ENCODE measurements around the gene PRR23B. TPM values are rescaled to one million over a fixed set of nuclear protein-coding genes. Genes with fewer than 3 reads are reported as not detected.

PRR23B gene
- total RNA-seq, 1 experiment from 2014 or later = not detected

- no peaks in the 10 kb centered on the region for H3K4me1 Mint-ChIP-seq (ENCODE audit: low read depth, unreplicated experiment)
- Histone ChIP-seq H3K36me3 (ENCODE audit: control insufficient read depth, insufficient read depth, low read length) (no peaks in the 10 kb centered on the region), H3K27me3 (replicated peaks; ENCODE audit: control insufficient read depth, insufficient read depth, low read length) (no peaks in the 10 kb centered on the region), H3K9me3 (no peaks in the 10 kb centered on the region), H3K4me3 (ENCODE audit: low read depth, low read length) (no peak overlapping the region), H3K4me1 (no peaks in the 10 kb centered on the region)
- no TSS peak for BruUV-seq (replicated peaks)
- intact Hi-C loops (cut with micrococcal nuclease; ENCODE audit: unreplicated experiment) = no loop called here
- ChIA-PET CTCF (no interaction called here), POLR2A (no interaction called here)
- peaks cover 18% of the 10 kb centered on the region for H3K9me3 Mint-ChIP-seq (ENCODE audit: unreplicated experiment)
- no peaks in the 10 kb centered on the region for H3K36me3 Mint-ChIP-seq (ENCODE audit: insufficient read depth, unreplicated experiment)
- no peak for DNase-seq
- H3K4me3 Mint-ChIP-seq (ENCODE audit: unreplicated experiment) = no peak overlapping the region
- no peak for TF ChIP-seq CTCF (IDR thresholded peaks at IDR 0.05; ENCODE audit: insufficient read depth in 1 of 2, low read depth in 1 of 2, low read length in 1 of 2, severe bottlenecking in 1 of 2, unreplicated experiment in 1 of 2)
- no peak overlapping the region for H3K27ac Mint-ChIP-seq (ENCODE audit: unreplicated experiment)
- H3K27me3 Mint-ChIP-seq (ENCODE audit: insufficient read depth, unreplicated experiment) = no peaks in the 10 kb centered on the region
These were observed 15.3 kb downstream of the PRR23B start for GRCh38 chr3:139005356-139005993.

GRCh38 chr3:138995706-138996105 is 25.0 kb downstream of the PRR23B start:
- Mint-ChIP-seq H3K4me3 (ENCODE audit: unreplicated experiment) (no peak overlapping the region), H3K27ac (ENCODE audit: unreplicated experiment) (no peak overlapping the region), H3K4me1 (ENCODE audit: low read depth, unreplicated experiment) (no peaks in the 10 kb centered on the region), H3K36me3 (ENCODE audit: insufficient read depth, unreplicated experiment) (no peaks in the 10 kb centered on the region), H3K27me3 (ENCODE audit: insufficient read depth, unreplicated experiment) (peaks cover 28% of the 10 kb centered on the region), H3K9me3 (ENCODE audit: unreplicated experiment) (no peaks in the 10 kb centered on the region)
- BruUV-seq (replicated peaks) = no TSS peak
- CTCF ChIA-PET = no interaction called here
- Histone ChIP-seq H3K9me3 (no peaks in the 10 kb centered on the region), H3K27me3 (replicated peaks; ENCODE audit: control insufficient read depth, insufficient read depth, low read length) (no peaks in the 10 kb centered on the region), H3K36me3 (ENCODE audit: control insufficient read depth, insufficient read depth, low read length) (no peaks in the 10 kb centered on the region), H3K4me1 (no peaks in the 10 kb centered on the region), H3K4me3 (ENCODE audit: low read depth, low read length) (no peak overlapping the region)
- DNase-seq = no peak
- intact Hi-C loops (cut with micrococcal nuclease; ENCODE audit: unreplicated experiment) = no loop called here
- POLR2A ChIA-PET = no interaction called here
- no peak for TF ChIP-seq CTCF (IDR thresholded peaks at IDR 0.05; ENCODE audit: insufficient read depth in 1 of 2, low read depth in 1 of 2, low read length in 1 of 2, severe bottlenecking in 1 of 2, unreplicated experiment in 1 of 2)

GRCh38 chr3:138987181-138987580 is 33.5 kb downstream of the PRR23B start:
- Histone ChIP-seq H3K27me3 (replicated peaks; ENCODE audit: control insufficient read depth, insufficient read depth, low read length) (peaks cover 1% of the 10 kb centered on the region; the same call in 1 of the 2 replicates), H3K4me3 (ENCODE audit: low read depth, low read length) (no peak overlapping the region), H3K4me1 (no peaks in the 10 kb centered on the region), H3K9me3 (no peaks in the 10 kb centered on the region), H3K36me3 (ENCODE audit: control insufficient read depth, insufficient read depth, low read length) (no peaks in the 10 kb centered on the region)
- no TSS peak for BruUV-seq (replicated peaks)
- no peak for TF ChIP-seq CTCF (IDR thresholded peaks at IDR 0.05; ENCODE audit: insufficient read depth in 1 of 2, low read depth in 1 of 2, low read length in 1 of 2, severe bottlenecking in 1 of 2, unreplicated experiment in 1 of 2)
- Mint-ChIP-seq H3K4me3 (ENCODE audit: unreplicated experiment) (no peak overlapping the region), H3K9me3 (ENCODE audit: unreplicated experiment) (no peaks in the 10 kb centered on the region), H3K27ac (ENCODE audit: unreplicated experiment) (no peak overlapping the region), H3K4me1 (ENCODE audit: low read depth, unreplicated experiment) (no peaks in the 10 kb centered on the region), H3K27me3 (ENCODE audit: insufficient read depth, unreplicated experiment) (peaks cover 5% of the 10 kb centered on the region), H3K36me3 (ENCODE audit: insufficient read depth, unreplicated experiment) (no peaks in the 10 kb centered on the region)
- ChIA-PET POLR2A (no interaction called here), CTCF (no interaction called here)
- DNase-seq = no peak
- intact Hi-C loops (cut with micrococcal nuclease; ENCODE audit: unreplicated experiment) = no loop called here
